Measurements from ENCODE around the gene ANP32B. TPM values are rescaled to one million over a fixed set of nuclear protein-coding genes. Genes with fewer than 3 reads are reported as not detected.
"Not testable (repeated sequence)": the region's sequence is repeated elsewhere in the genome, so short reads cannot be mapped to it uniquely, and the experiment has no call there.

ANP32B gene
- total RNA-seq, 1 experiment from 2014 or later: 13.6 TPM

GRCh38 chr9:97960678-97961328 lies 22.3 kb upstream of the ANP32B start:
- in situ Hi-C loops (cut with HindIII; ENCODE audit: low pct_unique_long_range_greater_than_20kb, low sequenced_read_pairs); DNase-seq (ENCODE audit: low read depth, low spot score): not testable (repeated sequence)

GRCh38 chr9:97961361-97961760 lies 21.8 kb upstream of the ANP32B start:
- in situ Hi-C loops (cut with HindIII; ENCODE audit: low pct_unique_long_range_greater_than_20kb, low sequenced_read_pairs): no loop called here
- DNase-seq (ENCODE audit: low read depth, low spot score): no peak

- in situ Hi-C loops (cut with HindIII; ENCODE audit: low pct_unique_long_range_greater_than_20kb, low sequenced_read_pairs): no loop called here
These were observed 21.0 kb upstream of the ANP32B start for GRCh38 chr9:97962136-97962535.

GRCh38 chr9:97962575-97962974 lies 20.6 kb upstream of the ANP32B start:
- in situ Hi-C loops (cut with HindIII; ENCODE audit: low pct_unique_long_range_greater_than_20kb, low sequenced_read_pairs): no loop called here
- DNase-seq (ENCODE audit: low read depth, low spot score): no peak

More at GRCh38 chr9:97962136-97962535, 21.0 kb upstream of the ANP32B start:
- DNase-seq (ENCODE audit: low read depth, low spot score): no peak

- no peak for DNase-seq (ENCODE audit: low read depth, low spot score)
- in situ Hi-C loops (cut with HindIII; ENCODE audit: low pct_unique_long_range_greater_than_20kb, low sequenced_read_pairs): no loop called here
These were observed 19.9 kb upstream of the ANP32B start for GRCh38 chr9:97963232-97963631.

- DNase-seq (ENCODE audit: low read depth, low spot score): no peak
- in situ Hi-C loops (cut with HindIII; ENCODE audit: low pct_unique_long_range_greater_than_20kb, low sequenced_read_pairs): no loop called here
These were observed 18.2 kb upstream of the ANP32B start for GRCh38 chr9:97964901-97965300.

GRCh38 chr9:97966493-97966892 lies 16.6 kb upstream of the ANP32B start:
- in situ Hi-C loops (cut with HindIII; ENCODE audit: low pct_unique_long_range_greater_than_20kb, low sequenced_read_pairs): no loop called here
- no peak for DNase-seq (ENCODE audit: low read depth, low spot score)

GRCh38 chr9:97969014-97969413 lies 14.1 kb upstream of the ANP32B start:
- in situ Hi-C loops (cut with HindIII; ENCODE audit: low pct_unique_long_range_greater_than_20kb, low sequenced_read_pairs): no loop called here
- no peak for DNase-seq (ENCODE audit: low read depth, low spot score)

GRCh38 chr9:97970165-97970564 lies 13.0 kb upstream of the ANP32B start:
- in situ Hi-C loops (cut with HindIII; ENCODE audit: low pct_unique_long_range_greater_than_20kb, low sequenced_read_pairs): no loop called here
- no peak for DNase-seq (ENCODE audit: low read depth, low spot score)

GRCh38 chr9:97972753-97973152 lies 10.4 kb upstream of the ANP32B start:
- in situ Hi-C loops (cut with HindIII; ENCODE audit: low pct_unique_long_range_greater_than_20kb, low sequenced_read_pairs): no loop called here
- DNase-seq (ENCODE audit: low read depth, low spot score): no peak

GRCh38 chr9:97975376-97975775 lies 7.8 kb upstream of the ANP32B start:
- DNase-seq (ENCODE audit: low read depth, low spot score): no peak
- in situ Hi-C loops (cut with HindIII; ENCODE audit: low pct_unique_long_range_greater_than_20kb, low sequenced_read_pairs): no loop called here

- DNase-seq (ENCODE audit: low read depth, low spot score); in situ Hi-C loops (cut with HindIII; ENCODE audit: low pct_unique_long_range_greater_than_20kb, low sequenced_read_pairs): not testable (repeated sequence)
These were observed 6.5 kb upstream of the ANP32B start for GRCh38 chr9:97976633-97977032.

GRCh38 chr9:97978371-97979130 lies 4.6 kb upstream of the ANP32B start:
- in situ Hi-C loops (cut with HindIII; ENCODE audit: low pct_unique_long_range_greater_than_20kb, low sequenced_read_pairs): no loop called here

GRCh38 chr9:97979788-97980478 lies 3.2 kb upstream of the ANP32B start:
- in situ Hi-C loops (cut with HindIII; ENCODE audit: low pct_unique_long_range_greater_than_20kb, low sequenced_read_pairs): no loop called here
- DNase-seq (ENCODE audit: low read depth, low spot score): peak; percentile 1

More at GRCh38 chr9:97978371-97979130, 4.6 kb upstream of the ANP32B start:
- no peak for DNase-seq (ENCODE audit: low read depth, low spot score)

GRCh38 chr9:97980479-97980803 lies 2.7 kb upstream of the ANP32B start:
- in situ Hi-C loops (cut with HindIII; ENCODE audit: low pct_unique_long_range_greater_than_20kb, low sequenced_read_pairs): no loop called here
- peak; percentile 40 for DNase-seq (ENCODE audit: low read depth, low spot score)

GRCh38 chr9:97980918-97981845 lies 2.0 kb upstream of the ANP32B start:
- peak; percentile 100 for DNase-seq (ENCODE audit: low read depth, low spot score)

GRCh38 chr9:97981846-97982682 lies 1.1 kb upstream of the ANP32B start:
- in situ Hi-C loops (cut with HindIII; ENCODE audit: low pct_unique_long_range_greater_than_20kb, low sequenced_read_pairs): no loop called here
- DNase-seq (ENCODE audit: low read depth, low spot score): peak; percentile 21

More at GRCh38 chr9:97980918-97981845, 2.0 kb upstream of the ANP32B start:
- in situ Hi-C loops (cut with HindIII; ENCODE audit: low pct_unique_long_range_greater_than_20kb, low sequenced_read_pairs): no loop called here
